Transverse colon (tissue), 3 donors: ENCODE measurements around the gene SH3RF3.

Experiments used
- CTCF ChIP-seq, 5 experiments: fragments of 200-600 bp in 3 of 5; fragments of 450-650 bp in 2 of 5; sonication (generic) in 3 of 5; IDR thresholded peaks; 1 replicate in 2 of 5; 2 replicates in 3 of 5; pipeline ENCODE4 v1.5.1; 2016 to 2017; ENCODE audit warnings: antibody characterized with exemption in 5 of 5, inconsistent platforms in 3 of 5, mild to moderate bottlenecking in 2 of 5, moderate library complexity in 1 of 5
- EP300 ChIP-seq: sonication (generic); formaldehyde crosslinking; IDR thresholded peaks from one replicate; pipeline ENCODE4 v1.6.1; 2017; ENCODE audit warnings: antibody characterized with exemption, low read depth

- TF ChIP-seq CTCF (IDR thresholded peaks at IDR 0.05) (no peak), EP300 (no peak)
Observed at GRCh38 chr2:109120166-109120565, 8.8 kb upstream of the SH3RF3 start.
